ENCODE results near the gene CBY3. TPM values are rescaled to one million over a fixed set of nuclear protein-coding genes. Genes with fewer than 3 reads are reported as not detected.
A peak's percentile ranks its signal among the peaks of the same experiment; 100 is the strongest.

The CBY3 gene
- total and polyA plus RNA-seq, 2 of the 13 experiments (the other 11 are each of a cell fraction or from before 2014, with no cell fraction given): not detected

DNA sequence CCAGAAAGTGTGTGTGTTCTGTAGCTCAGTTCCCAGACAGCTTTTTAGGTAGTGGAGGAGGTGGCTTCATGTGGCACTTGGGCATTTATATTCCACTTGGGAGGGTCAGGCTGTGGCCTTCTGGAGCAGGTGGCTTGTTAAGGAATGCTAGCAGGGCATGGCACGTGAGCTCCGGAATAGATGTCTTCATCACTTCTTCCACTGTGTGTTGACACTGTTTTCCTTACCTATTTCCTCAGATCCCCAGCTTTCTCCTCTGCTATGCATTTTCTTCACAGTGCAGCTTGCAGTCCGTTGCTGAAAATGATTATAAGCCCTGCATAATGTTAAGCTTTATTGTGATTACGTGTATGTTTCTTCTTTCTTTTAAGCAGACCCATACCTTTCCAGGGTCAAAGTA, 48.5 kb upstream of the CBY3 start:
- Histone ChIP-seq H3K36me3 (replicated peaks in 1 of 2; ENCODE audit: control insufficient read depth in 1 of 2, insufficient read depth in 2 of 2, low read length in 2 of 2) (peaks cover 14 to 48% of the 10 kb centered on the region in 2 experiments), H3K27ac (ENCODE audit: extremely low read length, insufficient read depth, low read length) (no peak overlapping the region), H3K4me2 (ENCODE audit: low read depth, low read length) (no peak overlapping the region), H3K79me2 (ENCODE audit: insufficient read depth, low read length) (peaks cover 14% of the 10 kb centered on the region), H3K4me3 (replicated peaks in 1 of 3; ENCODE audit: insufficient read depth in 1 of 3, low read depth in 2 of 3, low read length in 3 of 3) (no peak overlapping the region), H3K27me3 (ENCODE audit: control insufficient read depth in 1 of 2, insufficient read depth in 2 of 2, low read length in 2 of 2) (no peaks in the 10 kb centered on the region), H3K9me3 (ENCODE audit: low read length) (no peaks in the 10 kb centered on the region), H4K20me1 (ENCODE audit: insufficient read depth, low read length) (peaks cover 9% of the 10 kb centered on the region), H3K9ac (ENCODE audit: insufficient read depth, low read depth, low read length) (no peak overlapping the region), H3K4me1 (ENCODE audit: insufficient read depth, low read length) (peaks cover 28% of the 10 kb centered on the region), H2AFZ (ENCODE audit: low read length) (no peak overlapping the region)
- DNase-seq (ENCODE audit: low spot score) (no peak), ATAC-seq (no peak), FAIRE-seq (no peak)
- TF ChIP-seq ZNF224 (CRISPR knock-in tag; IDR thresholded peaks at IDR 0.05) (no peak), RBM22 (optimal IDR thresholded peaks at IDR 0.05; ENCODE audit: low read length) (peak; percentile 82), POLR2A (IDR thresholded peaks at IDR 0.05; ENCODE audit: insufficient read depth in 1 of 2, low read depth in 2 of 2, low read length in 2 of 2) (peak in 1 of 2 experiments; percentile 28; a peak in 1 of 4 replicates), BORCS8-MEF2B (CRISPR knock-in tag; IDR thresholded peaks at IDR 0.05) (no peak), REXO4 (CRISPR knock-in tag; IDR thresholded peaks at IDR 0.05; ENCODE audit: borderline replicate concordance) (no peak), POLR2G (IDR thresholded peaks at IDR 0.05; ENCODE audit: low read depth, low read length) (peak; percentile 33; the same call in 1 of the 2 replicates), ZNF775 (CRISPR knock-in tag; IDR thresholded peaks at IDR 0.05; ENCODE audit: borderline replicate concordance) (no peak), HDAC1 (CRISPR knock-in tag; IDR thresholded peaks at IDR 0.05) (no peak), CHD4 (IDR thresholded peaks at IDR 0.05; ENCODE audit: borderline replicate concordance, low read length) (no peak), ZNF549 (CRISPR knock-in tag; IDR thresholded peaks at IDR 0.05) (no peak)
- TF ChIP-seq, protein P1, sequence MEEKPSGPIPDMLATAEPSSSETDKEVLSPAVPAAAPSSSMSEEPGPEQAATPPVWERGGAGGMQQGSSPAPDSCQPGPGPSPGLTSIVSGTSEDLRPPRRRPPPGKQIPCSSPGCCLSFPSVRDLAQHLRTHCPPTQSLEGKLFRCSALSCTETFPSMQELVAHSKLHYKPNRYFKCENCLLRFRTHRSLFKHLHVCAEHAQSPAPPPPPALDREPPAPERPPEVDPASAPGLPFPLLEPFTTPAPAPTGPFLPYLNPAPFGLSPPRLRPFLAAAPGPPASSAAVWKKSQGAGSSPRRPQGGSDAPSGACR (CRISPR knock-in tag; IDR thresholded peaks at IDR 0.05): no peak
- in situ Hi-C loops (cut with HindIII; ENCODE audit: extremely low pct_ligation_motif_present, low pct_unique_long_range_greater_than_20kb) (no loop called here), intact Hi-C loops (cut with micrococcal nuclease; ENCODE audit: unreplicated experiment) (no loop called here)
- BruUV-seq (replicated peaks): no TSS peak
- CTCF ChIA-PET (ENCODE audit: low intra/inter-chr PET ratio, low total read pairs): no interaction called here
- POLR2A ChIA-PET: interaction anchor here (1.3 kb wide), 1 partner anchor 106 kb away, joined by 4 read pairs; the partner anchor contains the start of gene HNRNPH1
- WGBS (ENCODE audit: low lambda C conversion rate): 98% methylated on average over 4 of the region's 4 CpGs

All from HepG2 (cell line).